SK-N-MC (cell line): ENCODE data around the gene RRAGB.

ENCODE experiments used
- EZH2 ChIP-seq: fragments of 200-600 bp; sonication (generic); IDR thresholded peaks from one replicate; pipeline ENCODE4 v1.6.1; 2017; ENCODE audit warnings: antibody characterized with exemption
- POLR2AphosphoS5 ChIP-seq: IDR thresholded peaks from 2 replicates; pipeline ENCODE4 v1.6.1; 2012; ENCODE audit warnings: mild to moderate bottlenecking, low read depth, low read length, borderline replicate concordance

- TF ChIP-seq POLR2AphosphoS5 (no peak), EZH2 (no peak)
These were observed 78.9 kb downstream of the RRAGB start for GRCh38 chrX:55796496-55796895.
